Esophagus squamous epithelium (tissue), 5 donors: Measurements from ENCODE around the gene SOX21. TPM values are rescaled to one million over a fixed set of nuclear protein-coding genes. Genes with fewer than 3 reads are reported as not detected.

Experiments used
- DNase-seq: peaks from one replicate; lab custom pipeline; 2025; lab: John Stamatoyannopoulos, UW
- H3K27ac ChIP-seq, 4 donors: fragments of 200-600 bp; sonication (generic); one replicate each; pipeline ENCODE4 v1.5.1; 2016 to 2019; ENCODE audit warnings: mild to moderate bottlenecking in 1 of 4
- H3K27me3 ChIP-seq, 4 donors: fragments of 200-600 bp; sonication (generic); 1 replicate in 3 of 4; 2 replicates in 1 of 4; pipeline versions ENCODE4 v1.5.1 to v1.6.0; 2017 to 2021; ENCODE audit warnings: antibody characterized with exemption in 1 of 4
- H3K36me3 ChIP-seq, 3 donors: fragments of 200-600 bp; sonication (generic); one replicate each; pipeline ENCODE4 v1.5.1; 2016 to 2019
- H3K4me1 ChIP-seq, 3 donors: fragments of 200-600 bp; sonication (generic); one replicate each; pipeline ENCODE4 v1.5.1; 2017 to 2019
- H3K4me3 ChIP-seq, 4 donors: fragments of 200-600 bp; sonication (generic); 1 replicate in 3 of 4; 2 replicates in 1 of 4; pipeline ENCODE4 v1.5.1; 2016 to 2019; ENCODE audit warnings: mild to moderate bottlenecking in 2 of 4, moderate library complexity in 1 of 4
- H3K9me3 ChIP-seq, 3 donors: fragments of 200-600 bp; sonication (generic); one replicate each; pipeline ENCODE4 v1.5.1; 2016 to 2019
- POLR2A ChIP-seq, 4 donors: fragments of 450-650 bp; IDR thresholded peaks; one replicate each; pipeline ENCODE4 v1.6.1; 2017; ENCODE audit warnings: antibody characterized with exemption in 4 of 4, mild to moderate bottlenecking in 4 of 4, moderate library complexity in 3 of 4
- WGBS, 2 donors: methylation state at CpG; one replicate each; pipeline ENCODE4 v1.1.5; 2018; 5-methylcytosine and 5-hydroxymethylcytosine counted together
- intact Hi-C: fragments of 100-400 bp; cut with DNase I; formaldehyde crosslinking; loops from one replicate; pipeline ENCODE4 v1.15.0; 2022
- total RNA-seq, 4 donors: library from RNA; depleted of rRNA; stranded (reverse); fragments of >200 nt; gene quantifications; one replicate each; pipeline ENCODE4 v1.1.0, GENCODE V29; 2016
- TF ChIP-seq, protein P1 (sequence below), 6 experiments: fragments of 450-650 bp in 4 of 6; fragments of 200-600 bp in 2 of 6; sonication (generic) in 2 of 6; IDR thresholded peaks; one replicate each; pipeline ENCODE4 v1.5.1; 2016 to 2019; ENCODE audit warnings: antibody characterized with exemption in 6 of 6, mild to moderate bottlenecking in 4 of 6, moderate library complexity in 4 of 6
- donor health status: DM: yes; HTN: yes; CAD: no.

Gene SOX21
- total RNA-seq, 4 donors from 2014 or later, result 6.7 to 11.6 (median 10.1) TPM

DNA sequence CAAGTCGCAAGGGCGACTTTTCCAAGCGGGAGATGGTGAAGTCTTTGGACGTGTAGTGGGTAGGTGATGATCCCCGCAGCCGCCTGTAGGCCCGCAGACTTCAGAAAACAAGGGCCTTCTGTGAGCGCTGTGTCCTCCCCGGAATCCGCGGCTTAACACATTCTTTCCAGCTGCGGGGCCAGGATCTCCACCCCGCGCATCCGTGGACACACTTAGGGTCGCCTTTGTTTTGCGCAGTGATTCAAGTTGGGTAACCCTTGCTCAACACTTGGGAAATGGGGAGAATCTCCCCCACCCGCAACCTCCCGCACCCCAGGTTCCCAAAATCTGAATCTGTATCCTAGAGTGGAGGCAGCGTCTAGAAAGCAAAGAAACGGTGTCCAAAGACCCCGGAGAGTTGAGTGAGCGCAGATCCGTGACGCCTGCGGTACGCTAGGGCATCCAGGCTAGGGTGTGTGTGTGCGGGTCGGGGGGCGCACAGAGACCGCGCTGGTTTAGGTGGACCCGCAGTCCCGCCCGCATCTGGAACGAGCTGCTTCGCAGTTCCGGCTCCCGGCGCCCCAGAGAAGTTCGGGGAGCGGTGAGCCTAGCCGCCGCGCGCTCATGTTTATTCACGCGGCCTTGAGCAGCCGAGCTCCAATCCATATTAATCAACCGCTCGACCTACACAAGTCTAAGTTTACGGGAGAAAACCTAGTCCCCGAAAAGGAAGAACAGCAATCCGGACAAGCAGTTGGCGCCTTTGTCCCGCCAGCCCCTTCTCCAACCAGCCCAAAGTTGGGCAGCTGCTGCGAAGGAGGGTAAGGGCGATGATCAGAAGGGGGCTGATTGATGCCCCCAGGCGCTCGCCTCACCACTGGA lies 9.9 kb downstream of the SOX21 start:
- Histone ChIP-seq H3K27me3 (peaks cover 0 to 99% (median 4%) of the 10 kb centered on the region in 4 donors), H3K4me1 (peaks cover 0 to 29% (median 8%) of the 10 kb centered on the region in 3 donors), H3K9me3 (no peaks in the 10 kb centered on the region), H3K4me3 (no peak overlapping the region), H3K36me3 (no peaks in the 10 kb centered on the region), H3K27ac (no peak overlapping the region)
- WGBS, 2 donors, result 47 to 52% methylated on average over 12 to 31 of the region's 60 CpGs
- intact Hi-C loops, result no loop called here
- DNase-seq, result no peak
- TF ChIP-seq, protein P1, sequence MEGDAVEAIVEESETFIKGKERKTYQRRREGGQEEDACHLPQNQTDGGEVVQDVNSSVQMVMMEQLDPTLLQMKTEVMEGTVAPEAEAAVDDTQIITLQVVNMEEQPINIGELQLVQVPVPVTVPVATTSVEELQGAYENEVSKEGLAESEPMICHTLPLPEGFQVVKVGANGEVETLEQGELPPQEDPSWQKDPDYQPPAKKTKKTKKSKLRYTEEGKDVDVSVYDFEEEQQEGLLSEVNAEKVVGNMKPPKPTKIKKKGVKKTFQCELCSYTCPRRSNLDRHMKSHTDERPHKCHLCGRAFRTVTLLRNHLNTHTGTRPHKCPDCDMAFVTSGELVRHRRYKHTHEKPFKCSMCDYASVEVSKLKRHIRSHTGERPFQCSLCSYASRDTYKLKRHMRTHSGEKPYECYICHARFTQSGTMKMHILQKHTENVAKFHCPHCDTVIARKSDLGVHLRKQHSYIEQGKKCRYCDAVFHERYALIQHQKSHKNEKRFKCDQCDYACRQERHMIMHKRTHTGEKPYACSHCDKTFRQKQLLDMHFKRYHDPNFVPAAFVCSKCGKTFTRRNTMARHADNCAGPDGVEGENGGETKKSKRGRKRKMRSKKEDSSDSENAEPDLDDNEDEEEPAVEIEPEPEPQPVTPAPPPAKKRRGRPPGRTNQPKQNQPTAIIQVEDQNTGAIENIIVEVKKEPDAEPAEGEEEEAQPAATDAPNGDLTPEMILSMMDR (IDR thresholded peaks at IDR 0.05), result no peak
- TF ChIP-seq POLR2A (IDR thresholded peaks at IDR 0.05), result no peak

DNA sequence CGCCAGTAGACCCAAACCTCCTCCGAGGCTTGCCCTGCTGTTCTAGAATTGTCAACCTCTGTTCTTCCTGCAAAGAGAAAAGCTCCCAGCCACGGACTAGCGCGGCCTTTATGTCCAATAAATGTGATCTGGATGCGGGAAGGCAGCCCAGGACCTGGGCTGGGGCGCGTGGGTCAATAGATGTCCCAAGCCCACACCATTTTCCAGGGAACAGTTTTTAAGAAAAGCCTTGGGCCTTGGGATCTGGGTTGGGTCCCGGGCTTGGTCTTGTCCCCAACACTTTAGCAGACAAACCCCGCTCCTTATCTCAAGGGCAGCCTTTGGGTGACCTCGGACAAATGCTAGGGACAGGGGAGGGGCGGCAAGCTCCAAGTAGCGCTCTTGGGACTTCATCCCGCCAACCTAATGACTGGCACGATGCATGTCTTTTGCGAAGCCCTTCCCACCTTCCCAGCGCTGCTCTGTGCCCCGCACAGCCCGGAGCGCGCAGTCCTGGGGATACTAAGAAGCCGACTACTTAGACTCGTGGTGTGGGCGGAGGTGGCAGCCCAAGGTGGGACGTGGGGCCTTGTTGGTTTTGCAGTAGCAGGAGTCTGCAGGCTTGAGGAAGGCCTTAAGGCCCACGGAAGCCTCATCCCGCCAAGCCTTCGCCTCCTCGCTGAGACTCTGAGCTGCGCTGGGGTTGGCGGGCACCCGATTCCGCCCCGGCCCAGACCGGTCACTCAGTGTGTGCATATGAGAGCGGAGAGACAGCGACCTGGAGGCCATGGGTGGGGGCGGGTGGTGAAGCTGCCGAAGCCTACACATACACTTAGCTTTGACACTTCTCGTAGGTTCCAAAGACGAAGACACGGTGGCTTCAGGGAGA lies 10.8 kb downstream of the SOX21 start:
- no peak overlapping the region for H3K27ac ChIP-seq

DNA sequence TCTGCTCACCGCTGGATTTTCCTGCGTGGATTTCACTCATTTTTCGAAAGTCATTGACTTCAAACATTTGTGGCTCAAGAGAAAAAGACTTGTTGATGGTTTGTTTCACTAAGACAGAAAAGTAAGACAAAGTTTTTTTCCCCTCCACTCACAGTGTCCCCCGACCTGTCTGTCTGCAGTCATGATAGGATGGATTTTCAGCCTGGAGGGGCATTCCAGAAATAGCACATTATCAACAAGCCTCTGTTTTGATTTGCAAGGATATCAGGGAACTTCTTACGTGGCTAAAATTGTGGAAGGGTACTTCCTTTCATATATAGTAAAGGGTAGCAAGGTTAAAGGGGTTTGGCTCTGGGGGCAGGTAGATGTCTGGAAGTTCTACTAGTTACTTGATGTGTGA lies 11.8 kb downstream of the SOX21 start:
- peaks cover 0 to 82% (median 3%) of the 10 kb centered on the region in 4 donors for H3K27me3 ChIP-seq
- peaks cover 0 to 16% (median 0%) of the 10 kb centered on the region in 3 donors for H3K4me1 ChIP-seq
- intact Hi-C loops, result no loop called here
- TF ChIP-seq POLR2A (IDR thresholded peaks at IDR 0.05), result no peak
- TF ChIP-seq, protein P1 (IDR thresholded peaks at IDR 0.05), result no peak
- no peaks in the 10 kb centered on the region for H3K9me3 ChIP-seq
- H3K27ac ChIP-seq, result no peak overlapping the region
- no peaks in the 10 kb centered on the region for H3K36me3 ChIP-seq
- H3K4me3 ChIP-seq, result no peak overlapping the region
- no peak for DNase-seq
- 76 to 86% methylated on average over 5 of the region's 5 CpGs for whole genome bisulfite sequencing, 2 donors

More for the DNA sequence above, 10.8 kb downstream of the SOX21 start:
- DNase-seq, result no peak
- H3K4me3 ChIP-seq, result no peak overlapping the region
- intact Hi-C loops, result no loop called here
- WGBS, 2 donors, result 52 to 76% methylated on average over 20 to 23 of the region's 42 CpGs
- TF ChIP-seq, protein P1 (IDR thresholded peaks at IDR 0.05), result no peak
- TF ChIP-seq POLR2A (IDR thresholded peaks at IDR 0.05), result no peak
- H3K36me3 ChIP-seq, result no peaks in the 10 kb centered on the region
- peaks cover 0 to 92% (median 3%) of the 10 kb centered on the region in 4 donors for H3K27me3 ChIP-seq
- no peaks in the 10 kb centered on the region for H3K9me3 ChIP-seq
- H3K4me1 ChIP-seq, result peaks cover 0 to 20% (median under 1%) of the 10 kb centered on the region in 3 donors

DNA sequence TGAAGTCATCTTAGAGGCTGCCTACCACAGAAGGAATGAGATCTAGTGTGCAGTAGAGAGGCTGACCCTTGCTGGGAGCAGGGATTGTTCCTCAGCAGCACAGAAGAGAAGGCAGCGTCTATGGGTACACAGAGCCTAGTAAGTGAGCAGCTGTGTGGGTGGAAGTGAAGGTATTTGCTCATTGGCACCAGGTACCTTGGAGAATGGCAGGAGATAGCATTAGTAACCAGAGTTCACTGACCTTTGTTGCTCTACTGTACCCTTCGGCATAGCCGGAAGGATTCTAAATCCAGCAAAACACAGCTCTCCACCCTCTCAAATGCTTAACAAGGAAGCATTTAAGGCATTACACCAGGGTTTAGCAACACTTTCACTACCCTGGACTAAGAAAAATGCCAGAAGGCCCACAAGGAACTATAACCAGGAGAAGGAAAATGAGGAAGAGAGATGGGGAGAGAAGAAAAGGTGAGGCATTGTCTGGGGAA lies 12.3 kb downstream of the SOX21 start:
- WGBS, 2 donors, result 92 to 94% methylated on average over 3 of the region's 3 CpGs
- DNase-seq, result no peak
- Histone ChIP-seq H3K4me1 (peaks cover 0 to 16% (median 0%) of the 10 kb centered on the region in 3 donors), H3K9me3 (no peaks in the 10 kb centered on the region), H3K36me3 (no peaks in the 10 kb centered on the region), H3K27me3 (peaks cover 0 to 78% (median 3%) of the 10 kb centered on the region in 4 donors), H3K4me3 (no peak overlapping the region), H3K27ac (no peak overlapping the region)
- intact Hi-C loops, result no loop called here
- TF ChIP-seq, protein P1 (IDR thresholded peaks at IDR 0.05), result no peak
- no peak for TF ChIP-seq POLR2A (IDR thresholded peaks at IDR 0.05)
